GM11168 (cell line): ENCODE measurements around the gene FNDC3B.
"Not testable (repeated sequence)": the region's sequence is repeated elsewhere in the genome, so short reads cannot be mapped to it uniquely, and the experiment has no call there.

Source experiments
- in situ Hi-C: fragments of 300-500 bp; cut with MboI; formaldehyde crosslinking; loops from one replicate; pipeline ENCODE4 v1.12.0; 2022; ENCODE audit warnings: low sequenced_read_pairs; ENCODE audit not compliant: unreplicated experiment

Gene FNDC3B

GRCh38 chr3:172244011-172244410 lies 204.6 kb downstream of the FNDC3B start:
- in situ Hi-C loops: no loop called here

DNA sequence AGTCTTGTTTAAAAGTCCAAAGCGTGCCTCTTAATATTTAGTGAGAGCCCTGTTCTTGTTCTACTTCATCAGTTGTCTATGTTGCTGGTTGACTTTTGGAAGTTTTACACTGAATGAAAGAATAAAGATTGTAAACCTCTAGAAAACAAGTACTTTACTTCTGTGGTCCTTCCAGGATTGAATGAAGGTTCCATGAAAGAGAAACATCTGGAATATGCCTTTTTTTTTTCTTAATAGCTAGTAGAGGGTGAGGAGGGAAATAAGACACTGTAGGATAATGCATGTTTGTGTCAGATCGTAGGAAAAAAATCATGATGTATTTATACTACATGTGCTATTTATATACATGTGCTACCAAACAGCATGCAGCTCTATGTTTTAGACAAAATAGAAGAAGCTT lies 205.9 kb downstream of the FNDC3B start:
- in situ Hi-C loops: no loop called here

DNA sequence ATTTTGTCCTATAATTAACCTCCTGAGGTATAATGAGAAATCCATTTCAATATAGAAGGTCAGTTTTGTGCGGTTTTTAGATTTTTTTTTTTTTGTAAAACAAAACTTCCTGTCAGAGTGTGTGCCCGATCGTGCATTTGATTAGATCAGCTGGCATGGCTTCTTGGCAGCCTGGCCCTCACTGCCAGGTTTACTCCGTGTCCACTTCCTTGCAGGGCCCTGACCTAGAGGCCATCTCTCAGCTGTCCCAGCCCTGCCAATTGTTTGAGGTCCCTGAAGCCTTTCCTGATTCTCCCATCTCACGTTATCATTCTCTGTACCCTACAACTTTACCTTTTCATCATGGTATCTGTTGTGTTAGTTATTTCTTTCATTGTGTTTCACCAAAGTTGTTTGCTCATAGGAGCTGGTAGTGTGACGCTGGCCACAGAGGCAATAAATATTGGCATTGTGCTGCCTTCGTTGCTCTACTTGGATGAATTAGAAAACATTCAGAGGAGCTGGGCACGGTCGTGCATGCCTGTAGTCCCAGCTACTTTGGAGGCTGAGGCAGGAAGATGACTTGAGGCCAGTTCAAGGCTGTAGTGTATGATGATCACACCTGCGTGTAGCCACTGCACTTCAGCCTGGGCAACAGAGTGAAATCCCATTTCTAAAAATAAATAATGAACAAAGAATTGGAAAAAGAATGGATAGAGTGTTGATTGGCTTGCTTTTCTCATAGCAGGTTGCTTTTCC lies 206.9 kb downstream of the FNDC3B start:
- in situ Hi-C loops: no loop called here

DNA sequence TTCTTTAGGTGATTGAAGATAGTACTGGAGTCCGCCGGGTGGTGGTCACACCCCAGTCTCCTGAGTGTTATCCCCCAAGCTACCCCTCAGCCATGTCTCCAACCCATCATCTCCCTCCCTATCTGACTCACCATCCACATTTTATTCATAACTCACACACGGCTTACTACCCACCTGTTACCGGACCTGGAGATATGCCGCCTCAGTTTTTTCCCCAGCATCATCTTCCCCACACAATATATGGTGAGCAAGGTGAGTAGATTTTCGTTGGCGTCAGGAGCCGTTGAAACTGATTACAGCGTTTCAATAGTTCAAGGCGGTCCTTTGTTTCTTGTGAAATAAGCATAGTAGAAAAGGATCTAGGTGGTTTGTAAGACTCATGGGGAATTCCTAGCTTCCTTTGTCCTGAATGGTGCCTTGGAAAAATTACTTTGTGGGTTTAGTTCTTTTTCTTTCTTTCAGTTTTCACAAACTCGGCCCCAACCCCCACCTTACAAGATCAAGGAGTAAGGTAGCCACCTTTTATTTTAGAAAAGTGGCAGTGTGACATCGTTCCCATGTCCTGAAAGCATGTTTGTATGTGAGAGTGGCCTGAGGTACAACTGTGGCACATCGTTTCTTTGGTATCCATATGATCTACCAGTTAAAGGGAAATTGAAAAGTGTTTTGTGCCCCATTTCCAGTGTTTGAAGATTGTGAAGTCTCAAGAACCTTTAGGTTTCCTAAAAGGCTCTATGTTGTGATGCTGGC lies 208.3 kb downstream of the FNDC3B start:
- in situ Hi-C loops: no loop called here

- in situ Hi-C loops: no loop called here
These were observed 209.7 kb downstream of the FNDC3B start for GRCh38 chr3:172249039-172249438.

- in situ Hi-C loops: no loop called here
These were observed 211.8 kb downstream of the FNDC3B start for GRCh38 chr3:172251211-172251610.

DNA sequence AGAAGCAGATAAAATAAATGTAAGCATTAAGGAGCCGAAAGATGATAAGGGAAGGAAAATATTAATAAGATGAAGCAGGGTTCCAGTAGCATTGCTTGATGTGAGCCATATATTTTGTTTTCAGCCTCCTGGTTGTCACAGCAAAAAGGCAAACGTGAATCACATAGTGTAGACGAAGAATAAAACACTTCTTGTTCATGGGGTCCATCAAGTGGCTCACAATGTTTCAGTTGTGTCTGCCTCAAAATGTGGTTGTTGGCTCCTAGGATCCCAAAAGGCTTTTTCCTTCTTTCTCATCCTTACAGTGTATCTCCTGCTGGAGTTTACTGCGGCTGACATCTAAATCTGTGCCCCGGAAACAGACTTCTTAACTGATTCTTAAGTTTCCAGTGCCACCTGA lies 213.8 kb downstream of the FNDC3B start:
- in situ Hi-C loops: no loop called here

DNA sequence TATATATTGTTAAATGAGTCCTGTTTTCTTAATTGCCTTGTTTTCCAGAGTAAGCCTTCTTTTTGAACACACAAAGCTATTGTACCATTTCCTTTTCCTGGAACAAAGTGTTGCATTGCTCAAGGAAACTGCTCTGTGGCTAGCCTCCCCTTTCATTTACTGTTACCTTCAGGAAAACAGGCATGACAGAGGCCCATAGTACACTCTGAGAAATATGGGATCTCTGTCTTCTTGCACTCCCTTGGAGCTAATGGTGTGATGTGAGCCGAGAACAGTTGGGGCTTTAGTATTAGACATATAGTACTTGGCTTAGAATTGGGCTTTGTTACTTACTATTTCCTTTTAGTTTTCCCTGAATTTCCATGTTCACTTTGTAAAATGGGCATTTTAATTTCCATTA lies 215.2 kb downstream of the FNDC3B start:
- in situ Hi-C loops: no loop called here

GRCh38 chr3:172255321-172255720 lies 215.9 kb downstream of the FNDC3B start:
- in situ Hi-C loops: not testable (repeated sequence)

DNA sequence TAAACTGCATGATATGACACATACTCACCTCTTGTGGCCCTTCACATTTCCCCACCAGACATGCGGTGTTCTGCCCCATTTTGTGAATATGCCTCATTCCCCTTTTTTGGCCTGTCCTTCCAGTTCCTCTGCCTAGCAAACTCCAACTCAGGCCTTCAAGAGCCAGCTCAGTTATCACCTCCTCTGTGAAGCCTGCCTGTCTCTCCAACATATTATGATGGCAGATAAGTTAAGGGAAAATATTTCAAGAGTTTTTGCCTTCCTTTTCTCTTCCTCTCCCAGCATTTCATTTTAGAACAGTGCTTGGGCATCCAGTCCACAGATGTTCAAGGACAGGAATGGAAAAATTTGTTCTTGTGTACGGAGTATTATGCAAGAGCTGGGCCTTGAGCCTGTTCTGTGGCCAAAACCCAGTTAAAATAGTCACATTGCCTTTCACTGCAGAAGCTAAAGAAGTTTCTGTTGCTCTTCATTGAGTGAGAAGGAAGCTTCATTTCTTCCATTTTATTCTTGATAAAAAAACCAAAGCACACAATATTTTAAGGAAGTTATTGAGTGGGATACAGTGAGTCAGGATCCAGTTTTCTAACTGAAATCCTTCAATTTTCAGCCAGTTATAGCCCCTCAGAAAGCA lies 216.8 kb downstream of the FNDC3B start:
- in situ Hi-C loops: no loop called here

GRCh38 chr3:172257648-172258400 lies 218.4 kb downstream of the FNDC3B start:
- in situ Hi-C loops: no loop called here

- in situ Hi-C loops: no loop called here
These were observed 219.2 kb downstream of the FNDC3B start for GRCh38 chr3:172258624-172259023.

GRCh38 chr3:172259111-172259541 lies 219.7 kb downstream of the FNDC3B start:
- in situ Hi-C loops: no loop called here

DNA sequence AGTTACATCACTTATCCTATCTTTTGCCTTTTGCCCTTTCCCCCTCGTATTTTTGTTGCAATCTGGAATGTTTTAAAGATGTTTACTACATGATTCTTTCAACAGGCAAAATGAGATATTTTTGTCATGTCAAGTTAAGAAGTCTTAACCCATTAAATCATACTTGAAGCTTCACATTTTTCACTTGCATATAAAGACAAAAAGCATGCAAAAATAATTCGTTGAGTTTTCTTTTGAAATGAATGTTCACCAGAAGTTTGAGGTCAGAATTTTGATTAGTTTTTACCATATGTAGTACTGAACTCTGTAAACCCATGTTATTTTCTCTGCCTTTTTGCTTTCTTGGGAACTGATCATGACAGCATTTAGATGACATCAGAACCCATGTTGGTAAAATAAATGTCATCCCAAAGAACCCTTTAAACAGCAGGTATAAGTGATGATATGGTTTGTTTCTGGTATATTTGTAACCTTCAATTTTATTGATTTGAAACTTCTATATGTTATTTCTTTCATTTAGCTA lies 220.4 kb downstream of the FNDC3B start:
- in situ Hi-C loops: no loop called here

DNA sequence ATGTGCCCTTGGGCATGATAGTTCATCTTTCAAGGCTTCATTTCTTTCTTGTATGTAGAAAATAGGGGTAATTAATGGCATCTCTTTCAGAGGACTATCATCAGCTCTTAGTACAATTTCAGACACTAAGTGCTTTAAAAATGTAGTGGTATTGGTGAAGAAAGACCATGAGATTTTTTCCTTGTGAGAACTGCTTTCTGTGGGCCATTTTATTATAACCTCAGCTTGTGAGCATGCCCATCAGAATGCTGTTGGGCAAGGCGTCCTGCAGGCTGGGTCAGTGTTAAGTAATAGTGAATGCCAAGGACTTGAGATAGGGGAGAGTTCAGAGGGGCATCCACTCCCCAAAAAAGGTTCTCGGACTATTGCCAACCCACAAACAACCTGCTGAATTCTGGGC lies 221.0 kb downstream of the FNDC3B start:
- in situ Hi-C loops: no loop called here

GRCh38 chr3:172261054-172261453 lies 221.7 kb downstream of the FNDC3B start:
- in situ Hi-C loops: no loop called here

DNA sequence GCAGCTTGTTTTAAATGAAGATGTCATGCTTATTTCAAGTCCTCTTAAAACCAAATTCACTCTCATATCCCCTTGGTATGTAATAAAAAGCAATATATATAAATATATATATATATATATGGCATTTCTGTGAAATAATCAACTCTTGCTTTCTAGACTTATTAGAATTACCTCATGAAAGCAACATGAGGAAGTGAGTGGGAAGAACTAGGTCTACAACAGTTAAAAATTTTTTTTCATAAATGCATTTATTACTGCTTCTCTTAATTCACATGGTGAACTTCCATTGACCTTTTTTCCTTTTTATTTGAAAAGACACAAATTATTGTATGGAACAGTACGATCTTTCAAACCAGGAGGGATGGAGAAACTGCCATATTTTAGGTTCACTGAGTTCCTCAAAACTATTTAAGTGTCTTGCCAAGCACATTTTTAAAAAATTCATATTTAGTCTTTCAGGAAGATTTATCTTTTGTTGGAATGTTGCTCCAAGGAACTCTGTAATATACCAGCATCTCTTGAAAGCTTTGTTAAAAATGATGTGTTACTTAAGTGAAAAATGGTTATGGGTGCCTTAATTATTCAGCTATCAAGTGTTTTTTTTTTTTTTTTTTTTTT lies 223.7 kb downstream of the FNDC3B start:
- in situ Hi-C loops: no loop called here

DNA sequence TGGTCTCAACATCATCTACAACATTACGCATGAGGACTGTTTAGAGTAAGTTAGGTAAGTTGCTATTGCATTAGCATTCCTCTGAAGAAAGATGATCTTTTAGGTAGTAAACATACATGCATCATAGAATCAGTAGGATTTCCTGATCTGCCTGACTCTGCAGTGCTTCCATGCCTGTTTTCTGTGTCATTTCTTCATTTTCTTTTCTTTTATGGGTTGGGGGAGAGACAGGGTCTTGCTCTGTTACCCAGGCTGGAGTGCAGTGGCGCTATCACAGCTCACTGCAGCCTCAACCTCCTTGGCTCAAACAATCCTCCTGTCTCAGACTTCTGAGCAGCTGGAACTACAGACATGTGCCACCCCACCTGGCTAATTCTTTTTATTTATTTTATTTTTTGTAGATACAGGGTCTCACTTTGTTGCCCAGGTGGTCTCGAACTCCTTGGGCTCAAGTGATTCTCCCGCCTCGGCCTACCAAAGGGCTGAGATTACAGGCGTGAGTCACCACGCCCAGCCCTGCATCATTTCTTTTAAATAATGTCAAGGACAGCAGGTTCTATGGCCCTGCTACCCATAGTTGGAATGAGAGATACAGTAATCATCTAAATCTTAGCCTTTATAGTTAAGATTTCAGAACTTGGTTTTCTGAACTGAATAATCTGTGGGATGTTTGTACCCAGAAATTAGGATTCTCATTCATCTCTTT lies 224.6 kb downstream of the FNDC3B start:
- in situ Hi-C loops: no loop called here

DNA sequence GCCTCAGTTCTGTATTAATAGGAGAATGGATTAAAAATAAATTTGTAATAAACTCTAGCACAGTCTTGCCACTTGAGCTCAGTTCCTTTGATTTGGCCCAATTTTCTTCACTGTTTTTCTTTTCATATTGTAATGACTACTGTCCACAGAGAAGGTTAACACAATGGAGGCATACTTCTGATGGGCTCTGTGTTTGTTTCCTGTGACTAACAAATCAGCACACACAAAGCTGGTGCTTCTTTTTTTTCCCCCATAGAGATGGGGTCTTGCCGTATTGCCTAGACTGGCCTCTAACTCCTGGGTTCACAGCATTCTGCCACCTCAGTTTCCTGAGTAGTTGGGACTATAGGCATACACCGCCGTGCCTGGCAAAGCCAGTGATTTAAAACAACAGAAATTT lies 226.7 kb downstream of the FNDC3B start:
- in situ Hi-C loops: no loop called here
